ENCODE data around the gene TMPRSS2. TPM values are rescaled to one million over a fixed set of nuclear protein-coding genes. Genes with fewer than 3 reads are reported as not detected.

The TMPRSS2 gene
- total RNA-seq, 1 experiment from 2014 or later = 71.0 TPM

- CTCF ChIA-PET = no interaction called here
- Mint-ChIP-seq H3K9me3 (ENCODE audit: unreplicated experiment) (no peaks in the 10 kb centered on the region), H3K36me3 (ENCODE audit: insufficient read depth, unreplicated experiment) (peaks cover 2% of the 10 kb centered on the region), H3K27me3 (ENCODE audit: insufficient read depth, unreplicated experiment) (no peaks in the 10 kb centered on the region), H3K4me3 (ENCODE audit: unreplicated experiment) (no peak overlapping the region), H3K27ac (ENCODE audit: unreplicated experiment) (no peak overlapping the region), H3K4me1 (ENCODE audit: low read depth, unreplicated experiment) (peaks cover 2% of the 10 kb centered on the region)
- Histone ChIP-seq H3K9me3 (peaks cover 2% of the 10 kb centered on the region; the same call in 1 of the 2 replicates), H3K4me3 (ENCODE audit: low read depth, low read length) (no peak overlapping the region), H3K4me1 (peaks cover 4% of the 10 kb centered on the region), H3K36me3 (ENCODE audit: control insufficient read depth, insufficient read depth, low read length) (no peaks in the 10 kb centered on the region), H3K27me3 (replicated peaks; ENCODE audit: control insufficient read depth, insufficient read depth, low read length) (no peaks in the 10 kb centered on the region)
- no peak for DNase-seq
- intact Hi-C loops (cut with micrococcal nuclease; ENCODE audit: unreplicated experiment) = no loop called here
- BruUV-seq (replicated peaks) = no TSS peak
- TF ChIP-seq CTCF (IDR thresholded peaks at IDR 0.05; ENCODE audit: insufficient read depth in 1 of 2, low read depth in 1 of 2, low read length in 1 of 2, severe bottlenecking in 1 of 2, unreplicated experiment in 1 of 2) = no peak
- POLR2A ChIA-PET = no interaction called here
Measured at GRCh38 chr21:41520560-41521442, 12.8 kb upstream of the TMPRSS2 start.

- ChIA-PET POLR2A (no interaction called here), CTCF (no interaction called here)
- BruUV-seq (replicated peaks) = no TSS peak
- Mint-ChIP-seq H3K36me3 (ENCODE audit: insufficient read depth, unreplicated experiment) (no peaks in the 10 kb centered on the region), H3K4me3 (ENCODE audit: unreplicated experiment) (no peak overlapping the region), H3K9me3 (ENCODE audit: unreplicated experiment) (no peaks in the 10 kb centered on the region), H3K27me3 (ENCODE audit: insufficient read depth, unreplicated experiment) (no peaks in the 10 kb centered on the region), H3K4me1 (ENCODE audit: low read depth, unreplicated experiment) (no peaks in the 10 kb centered on the region), H3K27ac (ENCODE audit: unreplicated experiment) (no peak overlapping the region)
- Histone ChIP-seq H3K9me3 (no peaks in the 10 kb centered on the region), H3K36me3 (ENCODE audit: control insufficient read depth, insufficient read depth, low read length) (no peaks in the 10 kb centered on the region), H3K4me1 (no peaks in the 10 kb centered on the region; the same call in 1 of the 2 replicates), H3K4me3 (ENCODE audit: low read depth, low read length) (no peak overlapping the region), H3K27me3 (replicated peaks; ENCODE audit: control insufficient read depth, insufficient read depth, low read length) (no peaks in the 10 kb centered on the region)
- no peak for DNase-seq
- intact Hi-C loops (cut with micrococcal nuclease; ENCODE audit: unreplicated experiment) = no loop called here
- no peak for TF ChIP-seq CTCF (IDR thresholded peaks at IDR 0.05; ENCODE audit: insufficient read depth in 1 of 2, low read depth in 1 of 2, low read length in 1 of 2, severe bottlenecking in 1 of 2, unreplicated experiment in 1 of 2)
Measured at GRCh38 chr21:41519806-41520559, 12.0 kb upstream of the TMPRSS2 start.

- H3K36me3 Mint-ChIP-seq (ENCODE audit: insufficient read depth, unreplicated experiment) = no peaks in the 10 kb centered on the region
- no peaks in the 10 kb centered on the region for H3K4me1 Mint-ChIP-seq (ENCODE audit: low read depth, unreplicated experiment)
- TF ChIP-seq CTCF (IDR thresholded peaks at IDR 0.05; ENCODE audit: insufficient read depth in 1 of 2, low read depth in 1 of 2, low read length in 1 of 2, severe bottlenecking in 1 of 2, unreplicated experiment in 1 of 2) = no peak
- no peak overlapping the region for H3K27ac Mint-ChIP-seq (ENCODE audit: unreplicated experiment)
- no TSS peak for BruUV-seq (replicated peaks)
- H3K4me3 Mint-ChIP-seq (ENCODE audit: unreplicated experiment) = no peak overlapping the region
- Histone ChIP-seq H3K4me3 (ENCODE audit: low read depth, low read length) (no peak overlapping the region), H3K4me1 (no peaks in the 10 kb centered on the region), H3K9me3 (no peaks in the 10 kb centered on the region), H3K36me3 (ENCODE audit: control insufficient read depth, insufficient read depth, low read length) (no peaks in the 10 kb centered on the region), H3K27me3 (replicated peaks; ENCODE audit: control insufficient read depth, insufficient read depth, low read length) (no peaks in the 10 kb centered on the region)
- intact Hi-C loops (cut with micrococcal nuclease; ENCODE audit: unreplicated experiment) = no loop called here
- ChIA-PET CTCF (no interaction called here), POLR2A (no interaction called here)
- H3K9me3 Mint-ChIP-seq (ENCODE audit: unreplicated experiment) = no peaks in the 10 kb centered on the region
- no peak for DNase-seq
- H3K27me3 Mint-ChIP-seq (ENCODE audit: insufficient read depth, unreplicated experiment) = no peaks in the 10 kb centered on the region
Measured at GRCh38 chr21:41518757-41519156, 10.8 kb upstream of the TMPRSS2 start.

Measured in Caco-2 (cell line).